Measurements from ENCODE around the gene GRK7.

- TF ChIP-seq THRAP3 (IDR thresholded peaks at IDR 0.05; ENCODE audit: borderline replicate concordance) (no peak), FOXJ3 (CRISPR knock-in tag; IDR thresholded peaks at IDR 0.05) (no peak), TAF9B (IDR thresholded peaks at IDR 0.05; ENCODE audit: partially characterized antibody) (no peak), RFX5 (IDR thresholded peaks at IDR 0.05; ENCODE audit: low read depth, low read length) (no peak), NKRF (IDR thresholded peaks at IDR 0.05; ENCODE audit: borderline replicate concordance) (no peak), POLR2A (conservative IDR thresholded peaks at IDR 0.05) (no peak), EP300 (IDR thresholded peaks at IDR 0.05; ENCODE audit: low read length) (no peak), MEIS2 (IDR thresholded peaks at IDR 0.05; ENCODE audit: partially characterized antibody) (no peak), SMARCC2 (IDR thresholded peaks at IDR 0.05; ENCODE audit: low read depth) (no peak), CHD4 (IDR thresholded peaks at IDR 0.05; ENCODE audit: insufficient read depth, insufficient replicate concordance, low read depth, low read length, poor library complexity, severe bottlenecking) (no peak), TAF7 (tag; IDR thresholded peaks at IDR 0.05) (no peak), COPS2 (conservative IDR thresholded peaks at IDR 0.05) (no peak)
These were observed 24.9 kb downstream of the GRK7 start for GRCh38 chr3:141788149-141788548.

Measured in K562 (cell line).